SK-N-SH (cell line): Measurements from ENCODE around the gene OR13C9.

Experiments
- EP300 ChIP-seq, 2 experiments: IDR thresholded peaks; 2 replicates each; pipeline versions ENCODE4 v1.4.0 to v1.6.1; 2012; ENCODE audit warnings: borderline replicate concordance in 1 of 2, low read depth in 1 of 2, low read length in 1 of 2
- MXI1 ChIP-seq: IDR thresholded peaks from 2 replicates; pipeline ENCODE4 v1.6.1; 2012; ENCODE audit warnings: mild to moderate bottlenecking, low read depth, low read length, improper control_type of control experiment
- RFX5 ChIP-seq: IDR thresholded peaks from 2 replicates; pipeline ENCODE4 v1.6.1; 2012; ENCODE audit warnings: mild to moderate bottlenecking, improper control_type of control experiment, low read length
- SIN3A ChIP-seq: IDR thresholded peaks from 2 replicates; pipeline ENCODE4 v1.6.1; 2012; ENCODE audit warnings: low read depth, mild to moderate bottlenecking, low read length, moderate library complexity, borderline replicate concordance
- SMC3 ChIP-seq: IDR thresholded peaks from 2 replicates; pipeline ENCODE4 v1.6.1; 2012; ENCODE audit warnings: low read depth, low read length, improper control_type of control experiment
- TAF1 ChIP-seq: IDR thresholded peaks from 2 replicates; pipeline ENCODE4 v1.6.1; 2012; ENCODE audit warnings: low read depth, mild to moderate bottlenecking, low read length, moderate library complexity, borderline replicate concordance
- TF ChIP-seq, protein P1 (sequence below): fragments of 200-600 bp; sonication (generic); IDR thresholded peaks from 2 replicates; pipeline ENCODE4 v1.6.1; 2017; ENCODE audit warnings: antibody characterized with exemption, mild to moderate bottlenecking, moderate library complexity
- TF ChIP-seq, protein P2 (sequence below): IDR thresholded peaks from 2 replicates; pipeline ENCODE4 v1.6.1; 2012; ENCODE audit warnings: mild to moderate bottlenecking, low read depth, low read length, moderate library complexity

DNA sequence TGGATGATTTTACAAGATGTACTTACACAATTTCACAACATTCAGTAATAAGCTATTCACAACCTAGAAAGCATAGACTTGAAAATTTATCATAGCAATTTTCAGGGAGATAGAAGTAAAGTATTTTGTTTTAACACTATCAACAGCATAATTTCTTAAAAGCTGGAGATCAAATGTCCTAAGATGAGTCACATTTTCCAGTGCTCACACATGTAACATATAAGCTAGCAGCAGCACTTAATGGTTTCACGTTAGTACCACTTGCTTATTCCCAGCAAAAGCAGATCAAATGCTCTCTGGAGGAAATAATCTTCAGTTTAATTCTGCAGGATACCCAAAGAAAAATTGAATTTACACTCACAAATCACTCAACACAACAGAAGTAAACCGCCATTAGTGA, 42.5 kb downstream of the OR13C9 start:
- TF ChIP-seq, protein P1, sequence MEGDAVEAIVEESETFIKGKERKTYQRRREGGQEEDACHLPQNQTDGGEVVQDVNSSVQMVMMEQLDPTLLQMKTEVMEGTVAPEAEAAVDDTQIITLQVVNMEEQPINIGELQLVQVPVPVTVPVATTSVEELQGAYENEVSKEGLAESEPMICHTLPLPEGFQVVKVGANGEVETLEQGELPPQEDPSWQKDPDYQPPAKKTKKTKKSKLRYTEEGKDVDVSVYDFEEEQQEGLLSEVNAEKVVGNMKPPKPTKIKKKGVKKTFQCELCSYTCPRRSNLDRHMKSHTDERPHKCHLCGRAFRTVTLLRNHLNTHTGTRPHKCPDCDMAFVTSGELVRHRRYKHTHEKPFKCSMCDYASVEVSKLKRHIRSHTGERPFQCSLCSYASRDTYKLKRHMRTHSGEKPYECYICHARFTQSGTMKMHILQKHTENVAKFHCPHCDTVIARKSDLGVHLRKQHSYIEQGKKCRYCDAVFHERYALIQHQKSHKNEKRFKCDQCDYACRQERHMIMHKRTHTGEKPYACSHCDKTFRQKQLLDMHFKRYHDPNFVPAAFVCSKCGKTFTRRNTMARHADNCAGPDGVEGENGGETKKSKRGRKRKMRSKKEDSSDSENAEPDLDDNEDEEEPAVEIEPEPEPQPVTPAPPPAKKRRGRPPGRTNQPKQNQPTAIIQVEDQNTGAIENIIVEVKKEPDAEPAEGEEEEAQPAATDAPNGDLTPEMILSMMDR: no peak
- TF ChIP-seq EP300 (IDR thresholded peaks at IDR 0.05; ENCODE audit: borderline replicate concordance in 1 of 2, low read depth in 1 of 2, low read length in 1 of 2) (no peak), TAF1 (no peak), MXI1 (no peak), SIN3A (no peak), RFX5 (no peak), SMC3 (no peak)
- TF ChIP-seq, protein P2, sequence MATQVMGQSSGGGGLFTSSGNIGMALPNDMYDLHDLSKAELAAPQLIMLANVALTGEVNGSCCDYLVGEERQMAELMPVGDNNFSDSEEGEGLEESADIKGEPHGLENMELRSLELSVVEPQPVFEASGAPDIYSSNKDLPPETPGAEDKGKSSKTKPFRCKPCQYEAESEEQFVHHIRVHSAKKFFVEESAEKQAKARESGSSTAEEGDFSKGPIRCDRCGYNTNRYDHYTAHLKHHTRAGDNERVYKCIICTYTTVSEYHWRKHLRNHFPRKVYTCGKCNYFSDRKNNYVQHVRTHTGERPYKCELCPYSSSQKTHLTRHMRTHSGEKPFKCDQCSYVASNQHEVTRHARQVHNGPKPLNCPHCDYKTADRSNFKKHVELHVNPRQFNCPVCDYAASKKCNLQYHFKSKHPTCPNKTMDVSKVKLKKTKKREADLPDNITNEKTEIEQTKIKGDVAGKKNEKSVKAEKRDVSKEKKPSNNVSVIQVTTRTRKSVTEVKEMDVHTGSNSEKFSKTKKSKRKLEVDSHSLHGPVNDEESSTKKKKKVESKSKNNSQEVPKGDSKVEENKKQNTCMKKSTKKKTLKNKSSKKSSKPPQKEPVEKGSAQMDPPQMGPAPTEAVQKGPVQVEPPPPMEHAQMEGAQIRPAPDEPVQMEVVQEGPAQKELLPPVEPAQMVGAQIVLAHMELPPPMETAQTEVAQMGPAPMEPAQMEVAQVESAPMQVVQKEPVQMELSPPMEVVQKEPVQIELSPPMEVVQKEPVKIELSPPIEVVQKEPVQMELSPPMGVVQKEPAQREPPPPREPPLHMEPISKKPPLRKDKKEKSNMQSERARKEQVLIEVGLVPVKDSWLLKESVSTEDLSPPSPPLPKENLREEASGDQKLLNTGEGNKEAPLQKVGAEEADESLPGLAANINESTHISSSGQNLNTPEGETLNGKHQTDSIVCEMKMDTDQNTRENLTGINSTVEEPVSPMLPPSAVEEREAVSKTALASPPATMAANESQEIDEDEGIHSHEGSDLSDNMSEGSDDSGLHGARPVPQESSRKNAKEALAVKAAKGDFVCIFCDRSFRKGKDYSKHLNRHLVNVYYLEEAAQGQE: no peak
